Right lung (tissue), 5 donors: ENCODE measurements around the gene USO1. TPM values are rescaled to one million over a fixed set of nuclear protein-coding genes. Genes with fewer than 3 reads are reported as not detected.
"Not testable (repeated sequence)": the region's sequence is repeated elsewhere in the genome, so short reads cannot be mapped to it uniquely, and the experiment has no call there.

Source experiments
- DNase-seq, 2 donors: peaks; one replicate each; pipeline ENCODE4 v3.0.0-alpha.2; 2013
- polyA plus RNA-seq, 5 donors: library from polyadenylated mRNA; unstranded; fragments of 120-200 nt; gene quantifications; one replicate each; pipeline versions ENCODE4 v1.2.1 to v1.2.3, GENCODE V29; 2013; ENCODE audit warnings: inconsistent platforms in 1 of 5, low replicate concordance in 1 of 5; ENCODE audit not compliant: insufficient read length in 5 of 5, insufficient read depth in 1 of 5

Gene USO1
- polyA plus RNA-seq, 5 donors: 65.2 to 87.4 (median 76.7) TPM

DNA sequence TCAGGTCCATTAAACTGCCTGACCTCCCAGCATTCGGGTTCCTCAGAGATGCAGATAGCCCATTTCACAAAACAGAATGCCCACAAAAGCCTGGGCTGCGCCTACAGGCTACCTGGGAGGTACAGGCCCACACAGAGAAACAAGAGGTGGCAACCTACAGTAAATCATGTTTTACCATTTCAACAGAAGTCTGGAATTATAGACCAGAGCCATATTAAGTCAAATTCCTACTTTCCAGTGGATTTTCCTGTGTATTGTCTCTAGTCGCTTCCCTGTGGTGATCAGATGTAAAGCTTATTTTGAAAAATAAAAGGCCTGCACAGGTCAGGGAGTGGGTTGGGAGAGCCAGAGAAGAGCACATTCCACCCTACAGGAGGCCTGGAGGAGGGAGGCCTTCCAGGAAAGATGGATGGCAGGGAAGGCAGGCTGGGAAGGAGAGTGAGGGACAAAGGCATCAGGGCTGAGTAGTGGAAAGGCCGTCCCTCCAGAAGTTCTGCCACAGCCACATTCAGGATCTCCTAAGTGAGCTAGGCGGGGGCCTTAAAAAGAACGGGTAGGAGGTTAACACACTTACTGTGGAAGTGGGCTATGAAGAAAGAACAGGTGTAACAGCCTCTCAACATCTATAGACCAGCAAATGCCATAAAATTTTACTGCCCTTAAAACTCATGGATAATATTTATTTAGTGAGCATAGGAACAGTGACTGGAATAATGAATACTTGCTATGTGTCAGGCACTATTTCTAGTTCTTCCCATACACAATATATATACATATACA, 19.0 kb upstream of the USO1 start:
- DNase-seq: no peak

DNA sequence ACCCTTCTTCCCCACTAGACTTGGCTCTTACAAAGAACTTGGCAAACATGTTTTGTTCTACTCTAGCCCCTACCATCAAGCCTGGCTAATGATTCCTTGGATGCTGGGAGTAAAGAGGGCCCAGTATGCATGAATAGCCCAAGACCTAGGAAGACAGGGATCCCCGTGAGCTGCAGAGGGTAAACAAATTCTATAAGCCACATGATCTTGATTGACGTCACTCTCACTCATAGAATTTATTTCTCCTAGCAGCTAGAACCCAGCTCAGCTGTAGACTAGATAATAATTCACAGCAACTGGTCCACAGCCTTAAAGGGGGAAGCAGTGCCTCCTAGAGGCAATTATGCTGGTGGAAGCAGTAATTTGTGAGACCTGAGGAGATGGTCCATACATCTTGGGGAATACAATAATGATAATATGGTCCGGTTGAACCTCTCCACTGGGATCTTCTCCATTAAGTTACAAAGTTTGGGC, 16.1 kb upstream of the USO1 start:
- no peak for DNase-seq

DNA sequence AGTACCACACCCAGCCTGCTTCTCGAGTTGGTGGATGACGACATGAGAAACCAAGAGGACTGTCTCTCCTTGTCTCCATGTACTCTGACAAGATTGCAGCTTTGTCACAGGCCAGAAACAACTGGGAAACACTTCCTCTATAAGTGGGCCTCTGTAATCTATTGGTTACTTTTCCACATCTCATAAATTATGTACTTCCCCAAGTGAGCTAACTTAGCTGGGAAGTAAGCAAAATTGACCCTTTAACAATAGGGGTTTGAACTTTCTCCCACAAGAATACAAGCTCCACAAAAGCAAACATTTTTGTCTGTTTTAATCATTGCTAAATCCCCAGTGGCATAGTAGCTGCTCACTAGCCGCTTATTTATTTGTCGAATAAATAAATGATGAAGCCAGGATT, 14.1 kb upstream of the USO1 start:
- DNase-seq: no peak

GRCh38 chr4:75714011-75714410, 10.4 kb upstream of the USO1 start:
- no peak for DNase-seq

- no peak for DNase-seq
Measured at GRCh38 chr4:75714704-75715103, 9.7 kb upstream of the USO1 start.

DNA sequence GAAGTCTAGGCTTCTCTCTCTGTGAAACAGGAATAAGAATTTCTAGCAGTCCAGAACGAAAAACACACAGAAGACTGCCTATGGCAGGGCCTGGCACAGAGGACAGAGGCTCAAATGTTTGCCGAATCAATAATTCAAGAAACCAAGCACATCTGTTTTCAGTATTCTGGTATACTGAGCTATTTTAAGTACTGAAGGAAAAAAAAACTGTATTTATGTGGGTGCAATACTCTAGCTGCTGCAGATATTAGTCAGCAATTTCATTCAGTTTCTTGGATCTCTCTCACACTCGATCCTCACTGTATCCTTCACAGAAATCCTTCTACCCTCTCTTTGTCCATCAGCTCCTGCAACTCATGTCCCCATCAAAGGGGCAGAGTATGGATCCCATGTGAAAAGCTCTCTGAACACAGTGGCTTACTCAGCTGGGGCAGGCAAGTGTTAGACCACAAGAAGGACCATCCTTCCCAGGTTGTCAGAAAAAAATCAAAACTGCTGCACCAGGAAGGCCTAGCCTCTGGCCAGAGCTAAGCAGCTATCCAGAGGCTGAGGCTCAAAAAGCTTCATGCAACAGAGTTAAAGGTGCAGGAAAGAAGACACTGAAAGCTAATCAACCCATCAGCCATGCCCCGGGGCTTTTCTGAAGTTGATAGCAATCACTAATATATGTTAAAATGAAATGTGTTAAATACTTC, 9.1 kb upstream of the USO1 start:
- no peak for DNase-seq

GRCh38 chr4:75716054-75716453, 8.3 kb upstream of the USO1 start:
- not testable (repeated sequence) for DNase-seq

DNA sequence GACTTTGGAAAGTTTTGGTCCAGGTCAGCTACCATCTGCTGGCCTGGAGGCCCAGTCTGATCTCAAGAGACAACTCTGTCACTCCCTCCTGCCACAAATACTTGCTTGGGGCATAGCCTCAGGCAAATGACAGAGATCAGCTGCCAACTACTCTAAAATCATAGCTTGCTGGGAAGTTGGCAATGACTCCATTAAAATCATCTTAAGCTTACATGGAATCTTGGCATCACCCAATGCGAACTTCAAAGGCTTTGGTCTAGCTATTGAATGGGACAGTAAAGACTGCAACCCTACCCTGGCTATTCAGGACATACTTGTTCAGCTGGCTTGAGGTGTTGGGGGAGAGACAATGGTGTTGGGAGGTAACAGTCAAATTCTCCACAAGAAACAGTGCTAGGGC, 7.0 kb upstream of the USO1 start:
- DNase-seq: no peak

DNA sequence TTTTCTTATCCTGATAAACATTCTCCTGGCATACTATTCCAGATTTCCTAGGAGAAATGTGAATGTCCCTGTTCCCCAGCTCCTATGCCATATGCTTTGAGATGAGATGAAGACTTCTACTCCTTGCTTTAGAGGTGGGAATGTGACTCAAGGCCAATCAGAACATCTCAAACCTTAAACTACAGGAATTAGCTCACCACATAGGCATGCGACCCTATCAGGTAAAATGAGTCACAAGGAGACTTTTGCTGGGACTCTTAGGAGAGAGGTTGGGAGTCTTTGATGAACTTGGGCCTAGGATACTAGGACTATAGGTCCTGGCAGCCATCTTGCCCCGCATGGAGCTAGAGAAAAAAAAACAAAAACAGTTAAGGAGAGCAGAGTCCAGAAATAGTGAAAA, 5.8 kb upstream of the USO1 start:
- no peak for DNase-seq

DNA sequence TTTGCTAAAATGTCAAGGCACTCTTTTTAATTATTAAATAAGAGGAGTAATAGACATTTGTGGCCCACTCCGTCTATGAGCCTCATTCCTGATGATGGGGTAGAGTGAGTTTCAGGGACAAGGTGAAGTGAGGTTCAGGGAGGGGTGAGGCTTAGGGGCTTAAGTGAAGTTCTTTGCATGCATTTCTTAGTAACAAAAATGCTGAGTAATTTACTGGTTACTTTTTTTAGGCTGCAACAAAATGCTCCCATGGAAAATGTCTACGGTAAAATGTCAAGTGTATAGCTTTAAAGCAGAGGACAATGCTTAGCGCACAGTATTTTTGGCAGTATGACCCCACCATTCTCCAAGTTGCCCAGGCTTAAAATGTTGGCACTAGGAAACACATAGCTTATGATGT, 2.0 kb upstream of the USO1 start:
- DNase-seq: no peak

- DNase-seq: peak; percentile 45 to 48
Measured at GRCh38 chr4:75723163-75724065, 963 bp upstream of the USO1 start.

DNA sequence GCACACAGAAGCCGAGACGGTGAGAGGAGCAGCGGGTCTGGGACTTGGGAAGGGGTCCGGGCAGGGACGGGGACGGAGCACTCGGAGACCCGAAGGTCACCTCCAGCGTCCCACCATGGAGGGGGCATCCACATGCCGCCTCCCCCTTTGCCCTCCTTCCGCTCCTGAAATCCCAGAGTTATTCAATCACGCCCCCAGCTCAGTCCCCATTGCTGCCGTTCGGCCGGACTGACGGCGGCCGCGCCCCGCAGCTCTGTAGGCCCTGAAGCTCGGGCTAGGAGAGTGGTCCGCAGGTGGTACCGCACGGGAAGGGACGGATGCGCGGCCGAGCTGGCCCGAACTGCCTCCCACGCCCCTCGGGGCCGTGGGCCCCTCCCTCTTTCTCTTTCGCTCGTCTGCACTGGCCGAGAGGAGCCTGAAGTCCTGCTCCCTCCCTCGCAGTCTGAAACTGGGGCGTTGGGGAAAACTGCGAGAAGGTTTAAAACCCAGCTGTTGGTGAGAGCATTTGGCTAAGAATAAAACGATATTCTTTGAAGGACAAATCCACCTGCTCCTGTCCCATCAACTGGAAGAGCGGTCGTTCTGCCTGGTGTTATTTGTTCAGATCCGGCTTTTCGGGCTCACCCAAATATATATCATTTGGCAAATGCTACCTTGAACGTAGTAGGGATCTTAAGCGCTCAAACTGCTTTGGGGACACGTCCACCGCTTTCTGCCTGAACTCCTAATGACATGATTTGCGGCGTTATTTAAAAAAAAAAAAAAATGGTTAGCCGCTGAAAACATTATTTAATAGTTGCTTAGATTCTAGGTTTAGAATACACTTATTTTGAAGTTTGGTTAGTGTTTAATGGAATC, 719 bp downstream of the USO1 start:
- peak; percentile 75 to 76 for DNase-seq

DNA sequence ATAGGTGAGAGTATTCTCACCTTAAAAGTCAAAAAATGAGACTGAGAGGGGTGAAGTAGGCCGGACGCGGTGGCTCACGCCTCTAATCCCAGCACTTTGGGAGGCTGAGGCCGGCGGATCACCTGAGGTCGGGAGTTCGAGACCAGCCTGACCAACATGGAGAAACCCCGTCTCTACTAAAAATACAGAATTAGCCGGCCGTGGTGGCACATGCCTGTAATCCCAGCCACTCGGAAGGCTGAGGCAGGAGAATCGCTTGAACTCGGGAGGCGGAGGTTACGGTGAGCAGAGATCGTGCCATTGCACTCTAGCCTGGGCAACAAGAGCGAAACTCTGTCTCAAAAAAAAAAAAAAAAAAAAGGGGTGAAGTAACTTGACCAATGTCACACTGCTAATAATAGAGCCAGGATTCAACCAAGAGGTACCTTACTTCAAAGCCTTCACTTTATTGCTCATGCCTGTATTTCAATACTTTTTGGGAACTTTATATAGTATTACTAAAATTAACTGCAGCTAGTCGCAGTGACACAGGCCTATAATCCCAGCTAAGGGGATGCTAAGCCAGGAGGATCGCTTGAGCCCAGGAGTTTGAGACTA, 1.7 kb downstream of the USO1 start:
- DNase-seq: not testable (repeated sequence)

GRCh38 chr4:75726577-75726976, 2.2 kb downstream of the USO1 start:
- DNase-seq: no peak

DNA sequence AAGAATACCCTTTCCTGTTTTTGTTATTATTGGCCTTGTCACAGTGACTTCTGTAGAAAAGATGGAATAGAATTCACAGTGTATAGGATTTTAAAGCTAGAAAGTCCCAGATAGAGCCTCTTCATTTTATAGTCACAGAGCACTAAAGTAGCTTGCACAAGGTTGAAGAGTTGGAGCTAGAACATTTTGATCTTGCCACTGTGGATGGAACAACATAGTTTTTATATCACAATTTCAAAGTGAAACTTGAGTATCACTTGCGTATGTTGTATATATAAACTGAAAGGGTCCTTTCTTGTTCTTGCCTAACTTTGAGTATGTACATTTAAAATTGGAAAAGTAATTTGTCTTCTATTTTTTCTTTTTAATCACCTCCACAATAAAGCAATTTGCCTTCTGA, 2.7 kb downstream of the USO1 start:
- no peak for DNase-seq

- no peak for DNase-seq
Measured at GRCh38 chr4:75729836-75730235, 5.5 kb downstream of the USO1 start.

- no peak for DNase-seq
Measured at GRCh38 chr4:75733369-75733768, 9.0 kb downstream of the USO1 start.

DNA sequence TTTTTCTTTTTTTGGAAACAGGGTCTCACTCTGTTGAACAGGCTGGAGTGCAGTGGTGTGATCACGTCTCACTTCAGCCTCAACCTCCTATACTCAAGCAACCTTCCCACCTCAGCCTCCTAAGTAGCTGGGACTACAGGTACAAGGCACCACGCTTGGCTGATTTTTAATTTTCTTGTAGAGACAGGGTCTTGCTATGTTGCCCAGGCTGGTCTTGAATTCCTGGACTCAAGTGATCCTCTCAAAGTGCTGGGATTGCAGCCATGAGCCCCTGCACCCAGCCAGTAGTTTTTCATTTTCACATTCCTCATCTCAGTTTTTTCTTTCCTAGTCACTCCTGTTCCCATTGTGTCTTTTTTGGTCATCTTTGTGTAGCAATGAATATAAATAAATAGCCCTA, 11.1 kb downstream of the USO1 start:
- DNase-seq: no peak

DNA sequence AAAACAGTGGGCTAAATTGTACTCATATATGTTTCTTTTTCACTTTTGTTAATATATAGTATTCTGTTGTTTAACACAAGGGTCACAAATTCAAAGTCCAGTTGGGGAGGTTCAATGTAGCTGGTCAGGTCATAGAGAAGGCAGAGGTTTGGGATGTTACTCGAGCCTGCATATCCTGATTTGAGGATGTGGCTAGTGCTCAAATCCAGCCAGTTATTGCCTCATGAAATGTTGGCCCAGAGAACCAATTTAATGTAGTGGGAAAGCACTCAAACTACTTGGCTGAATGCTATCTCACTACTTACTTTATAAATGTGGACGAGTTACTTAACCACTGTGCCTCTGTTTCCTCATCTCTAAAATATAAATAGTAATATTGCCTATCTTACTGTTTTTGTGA, 12.5 kb downstream of the USO1 start:
- DNase-seq: no peak

DNA sequence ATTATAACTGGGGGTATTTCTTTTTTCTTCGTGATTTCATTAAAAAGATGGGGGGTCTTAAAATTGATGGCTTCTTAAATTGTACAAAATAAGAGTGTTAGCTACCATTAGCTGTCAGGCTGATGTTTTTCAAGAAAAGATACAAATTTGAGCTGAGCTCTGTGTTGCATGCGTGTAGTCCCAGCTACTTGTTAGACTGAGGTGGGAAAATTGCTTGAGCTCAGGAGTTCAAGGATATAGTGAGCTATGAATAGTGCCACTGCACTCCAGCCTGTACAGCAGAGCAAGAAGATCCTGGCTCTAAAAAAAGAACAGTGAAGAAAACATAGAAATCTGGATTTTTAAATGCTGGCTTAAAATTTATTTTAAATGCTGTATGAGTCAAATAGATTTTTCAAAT, 13.0 kb downstream of the USO1 start:
- DNase-seq: no peak

DNA sequence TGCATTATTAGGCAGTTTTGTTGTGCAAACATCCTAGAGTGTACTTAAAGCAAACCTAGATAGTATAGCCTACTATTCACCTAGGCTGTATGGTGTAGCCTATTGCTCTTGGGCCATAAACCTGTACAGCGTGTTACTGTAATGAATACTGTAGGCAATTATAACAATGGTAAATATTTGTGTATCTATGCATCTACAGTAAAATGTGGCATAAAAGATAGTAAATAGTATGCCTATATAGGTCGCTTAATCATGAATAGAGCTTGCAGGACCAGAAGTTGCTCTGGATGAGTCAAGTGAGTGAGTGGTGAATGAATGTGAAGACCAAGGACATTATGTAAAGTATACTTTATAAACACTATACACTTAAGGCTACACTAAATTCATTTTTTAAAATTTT, 16.6 kb downstream of the USO1 start:
- DNase-seq: no peak
